NB4 (cell line): ENCODE data around the gene MCUB.

Source experiments
- CTCF ChIP-seq: IDR thresholded peaks from one replicate; pipeline ENCODE4 v1.5.1; 2012; ENCODE audit warnings: low read depth, low read length
- MAX ChIP-seq: IDR thresholded peaks from 2 replicates; pipeline ENCODE4 v1.6.1; 2011; ENCODE audit warnings: low read depth, low read length
- MYC ChIP-seq: IDR thresholded peaks from 2 replicates; pipeline ENCODE4 v1.6.1; 2011; ENCODE audit warnings: low read depth, low read length
- POLR2A ChIP-seq: IDR thresholded peaks from 2 replicates; pipeline ENCODE4 v1.6.1; 2011; ENCODE audit warnings: mild to moderate bottlenecking; ENCODE audit not compliant: insufficient read length; ENCODE audit errors: extremely low read depth

GRCh38 chr4:109552237-109552636, 7.8 kb upstream of the MCUB start:
- no peak for TF ChIP-seq CTCF
- TF ChIP-seq POLR2A = no peak
- no peak for TF ChIP-seq MAX
- TF ChIP-seq MYC = no peak
